Osteocyte (in vitro differentiated cells): ENCODE measurements around the gene NPLOC4. TPM values are rescaled to one million over a fixed set of nuclear protein-coding genes. Genes with fewer than 3 reads are reported as not detected.

Source experiments
- DNase-seq: peaks from one replicate; pipeline ENCODE4 v3.0.0; 2021; ENCODE audit warnings: mixed read lengths; ENCODE audit not compliant: unreplicated experiment; ENCODE audit errors: extremely low spot score
- H3K27ac Mint-ChIP-seq: one replicate; pipeline ENCODE4 v1.8.0; 2021; ENCODE audit warnings: mild to moderate bottlenecking, mixed read lengths; ENCODE audit not compliant: unreplicated experiment
- H3K27me3 Mint-ChIP-seq: one replicate; pipeline ENCODE4 v1.8.0; 2021; ENCODE audit warnings: mixed read lengths; ENCODE audit not compliant: unreplicated experiment
- H3K36me3 Mint-ChIP-seq: one replicate; pipeline ENCODE4 v1.8.0; 2021; ENCODE audit warnings: mixed read lengths; ENCODE audit not compliant: unreplicated experiment
- H3K4me1 Mint-ChIP-seq: one replicate; pipeline ENCODE4 v1.8.0; 2021; ENCODE audit warnings: mixed read lengths; ENCODE audit not compliant: unreplicated experiment
- H3K4me3 Mint-ChIP-seq: one replicate; pipeline ENCODE4 v1.8.0; 2021; ENCODE audit warnings: mild to moderate bottlenecking, moderate library complexity, mixed read lengths; ENCODE audit not compliant: unreplicated experiment
- H3K9me3 Mint-ChIP-seq: one replicate; pipeline ENCODE4 v1.8.0; 2021; ENCODE audit warnings: mixed read lengths; ENCODE audit not compliant: unreplicated experiment
- total RNA-seq: library from RNA; stranded (reverse); gene quantifications from 2 replicates; pipeline ENCODE4 v1.2.1, GENCODE V29; 2021
- TF ChIP-seq, protein P1 (sequence below): fragments of 200-600 bp; sonication (generic); IDR thresholded peaks from 2 replicates; pipeline ENCODE4 v1.5.0; 2021; ENCODE audit warnings: antibody characterized with exemption, mild to moderate bottlenecking, moderate library complexity

NPLOC4 gene
- total RNA-seq, 1 donor from 2014 or later = 99.7 TPM

DNA sequence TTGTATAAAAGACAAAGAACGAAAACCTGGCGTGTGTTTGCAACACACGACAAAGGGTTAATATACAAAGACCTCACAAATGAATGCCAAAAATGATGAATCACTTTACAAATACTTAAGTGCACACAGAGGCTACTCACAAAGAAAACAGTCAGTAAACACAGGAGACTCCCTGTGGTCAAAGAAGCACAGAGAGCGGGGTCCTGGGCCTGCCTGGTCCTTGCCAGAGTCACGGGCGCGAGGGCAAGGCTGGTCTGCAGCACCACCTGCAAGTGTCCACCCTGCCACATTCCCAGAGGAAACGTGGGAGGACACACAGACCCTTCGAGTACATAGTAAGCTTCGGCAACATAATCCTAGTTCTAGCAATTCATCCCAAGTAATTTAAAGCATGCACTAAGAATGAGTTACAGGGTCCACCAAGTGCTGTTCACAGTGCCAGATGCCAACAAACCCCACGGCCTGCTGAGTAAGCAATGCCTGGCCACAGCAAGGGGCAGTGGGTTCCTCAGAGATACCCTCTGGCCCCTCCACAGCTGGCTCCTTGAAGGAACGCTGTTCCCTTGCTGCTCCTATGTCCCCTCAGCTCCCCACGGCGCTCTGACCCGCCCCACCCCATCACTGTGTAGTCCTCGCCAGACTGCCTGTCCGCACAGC is 60.2 kb downstream of the NPLOC4 start:
- Mint-ChIP-seq H3K27me3 (no peaks in the 10 kb centered on the region), H3K4me1 (peaks cover 72% of the 10 kb centered on the region), H3K9me3 (no peaks in the 10 kb centered on the region), H3K36me3 (peaks cover 42% of the 10 kb centered on the region), H3K4me3 (peak overlapping the region; percentile 50), H3K27ac (peak overlapping the region; percentile 92)
- TF ChIP-seq, protein P1, sequence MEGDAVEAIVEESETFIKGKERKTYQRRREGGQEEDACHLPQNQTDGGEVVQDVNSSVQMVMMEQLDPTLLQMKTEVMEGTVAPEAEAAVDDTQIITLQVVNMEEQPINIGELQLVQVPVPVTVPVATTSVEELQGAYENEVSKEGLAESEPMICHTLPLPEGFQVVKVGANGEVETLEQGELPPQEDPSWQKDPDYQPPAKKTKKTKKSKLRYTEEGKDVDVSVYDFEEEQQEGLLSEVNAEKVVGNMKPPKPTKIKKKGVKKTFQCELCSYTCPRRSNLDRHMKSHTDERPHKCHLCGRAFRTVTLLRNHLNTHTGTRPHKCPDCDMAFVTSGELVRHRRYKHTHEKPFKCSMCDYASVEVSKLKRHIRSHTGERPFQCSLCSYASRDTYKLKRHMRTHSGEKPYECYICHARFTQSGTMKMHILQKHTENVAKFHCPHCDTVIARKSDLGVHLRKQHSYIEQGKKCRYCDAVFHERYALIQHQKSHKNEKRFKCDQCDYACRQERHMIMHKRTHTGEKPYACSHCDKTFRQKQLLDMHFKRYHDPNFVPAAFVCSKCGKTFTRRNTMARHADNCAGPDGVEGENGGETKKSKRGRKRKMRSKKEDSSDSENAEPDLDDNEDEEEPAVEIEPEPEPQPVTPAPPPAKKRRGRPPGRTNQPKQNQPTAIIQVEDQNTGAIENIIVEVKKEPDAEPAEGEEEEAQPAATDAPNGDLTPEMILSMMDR = no peak
- no peak for DNase-seq

DNA sequence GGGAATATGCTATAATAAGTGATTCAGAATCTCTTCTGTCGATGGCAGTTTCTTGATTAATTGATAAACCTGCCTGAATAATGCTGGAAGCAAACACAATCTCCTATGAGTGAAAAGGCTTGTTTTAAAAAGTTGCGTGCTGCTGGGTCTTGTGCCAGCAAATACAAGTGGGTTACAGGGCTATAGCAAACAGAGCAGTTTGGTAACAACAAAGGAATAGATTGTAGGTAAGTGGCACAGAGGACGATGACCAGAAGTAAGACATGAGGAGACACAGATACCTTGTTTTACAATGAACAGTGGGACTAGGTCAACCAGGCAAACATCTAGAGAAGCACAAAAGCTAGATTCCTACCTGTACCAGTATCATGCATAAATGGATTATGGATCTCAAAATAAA is 61.1 kb downstream of the NPLOC4 start:
- peaks cover 70% of the 10 kb centered on the region for H3K4me1 Mint-ChIP-seq
- TF ChIP-seq, protein P1 = no peak
- no peak for DNase-seq
- no peak overlapping the region for H3K4me3 Mint-ChIP-seq
- H3K27me3 Mint-ChIP-seq = no peaks in the 10 kb centered on the region
- H3K9me3 Mint-ChIP-seq = no peaks in the 10 kb centered on the region
- peaks cover 44% of the 10 kb centered on the region for H3K36me3 Mint-ChIP-seq
- peak overlapping the region; percentile 92 for H3K27ac Mint-ChIP-seq

GRCh38 chr17:81574643-81574956 is 62.3 kb downstream of the NPLOC4 start:
- no peak for DNase-seq
- Mint-ChIP-seq H3K36me3 (peaks cover 45% of the 10 kb centered on the region), H3K27me3 (no peaks in the 10 kb centered on the region), H3K4me3 (no peak overlapping the region), H3K9me3 (no peaks in the 10 kb centered on the region), H3K27ac (no peak overlapping the region), H3K4me1 (peaks cover 62% of the 10 kb centered on the region)
- TF ChIP-seq, protein P1 = no peak

DNA sequence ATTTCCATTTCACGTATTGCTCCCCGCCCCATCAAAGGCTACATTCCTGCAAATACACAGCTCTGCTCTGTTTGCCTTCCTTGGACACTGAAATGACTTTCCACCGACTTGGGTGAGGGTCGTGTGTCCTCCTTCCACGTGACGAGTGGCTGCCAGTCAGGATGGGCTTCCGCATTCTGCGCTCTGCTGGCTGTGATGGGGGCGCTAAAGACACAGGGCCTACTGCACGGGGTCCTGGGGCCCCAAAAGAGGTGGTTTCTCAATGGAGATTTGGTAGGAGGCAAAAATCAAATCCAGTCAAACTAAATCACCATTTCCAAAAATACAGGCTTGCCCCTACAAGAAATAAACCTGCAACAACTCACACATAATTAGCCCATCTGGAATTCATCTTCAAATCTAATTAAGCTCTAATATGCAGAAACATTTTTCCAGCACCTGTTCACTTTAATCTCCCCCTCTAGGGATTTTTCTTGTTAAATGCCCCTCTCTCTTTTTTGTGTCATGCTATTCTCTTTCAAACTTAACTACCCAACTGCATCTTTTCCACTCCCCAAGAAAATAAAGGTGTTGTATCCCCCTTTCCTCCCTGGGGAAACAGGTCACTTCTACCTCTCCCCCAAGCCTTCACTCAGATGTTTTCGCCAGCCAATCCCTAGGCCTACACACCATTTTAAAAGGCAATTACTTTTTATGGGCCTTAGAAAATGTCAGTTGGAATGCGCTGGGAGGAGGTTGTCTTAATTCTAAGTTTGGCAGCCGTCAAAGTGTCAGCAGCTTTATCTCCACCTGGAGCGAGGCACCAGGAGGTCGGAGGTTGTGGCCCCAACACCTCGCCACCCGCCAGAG is 62.9 kb downstream of the NPLOC4 start:
- Mint-ChIP-seq H3K27ac (no peak overlapping the region), H3K36me3 (peaks cover 45% of the 10 kb centered on the region), H3K27me3 (no peaks in the 10 kb centered on the region), H3K4me3 (no peak overlapping the region), H3K9me3 (no peaks in the 10 kb centered on the region), H3K4me1 (peaks cover 59% of the 10 kb centered on the region)
- no peak for DNase-seq
- TF ChIP-seq, protein P1 = no peak

DNA sequence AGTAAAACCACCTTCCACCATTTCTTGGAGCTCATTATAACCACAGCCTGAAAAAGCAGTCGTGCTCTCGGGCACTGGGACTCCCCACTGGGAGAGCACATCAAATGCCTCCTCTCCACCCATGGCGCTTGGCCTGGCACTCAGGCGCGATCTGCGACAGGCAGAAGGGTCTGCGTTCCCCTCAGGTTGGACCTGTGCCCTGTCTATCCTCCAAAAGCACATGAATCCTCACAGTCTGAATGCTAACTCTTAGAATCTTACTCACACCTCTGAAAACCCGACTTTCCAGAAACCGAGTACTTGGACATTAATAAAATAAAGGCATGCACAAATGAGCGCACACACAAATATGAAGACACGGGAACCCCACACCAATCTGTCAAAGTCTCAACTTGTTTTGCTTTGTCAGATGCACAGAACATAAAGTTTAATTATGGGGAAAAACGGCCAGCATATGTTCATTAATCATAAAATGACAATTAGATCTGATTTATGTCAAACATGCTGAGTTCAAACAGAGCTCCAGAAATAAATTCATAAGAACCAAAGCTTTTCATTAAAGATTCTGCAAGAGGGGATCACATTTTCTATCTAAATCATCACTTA is 64.2 kb downstream of the NPLOC4 start:
- no peaks in the 10 kb centered on the region for H3K9me3 Mint-ChIP-seq
- H3K4me3 Mint-ChIP-seq = no peak overlapping the region
- peaks cover 61% of the 10 kb centered on the region for H3K4me1 Mint-ChIP-seq
- DNase-seq = no peak
- TF ChIP-seq, protein P1 = no peak
- no peaks in the 10 kb centered on the region for H3K27me3 Mint-ChIP-seq
- peaks cover 51% of the 10 kb centered on the region for H3K36me3 Mint-ChIP-seq
- no peak overlapping the region for H3K27ac Mint-ChIP-seq
